Naive thymus-derived CD8-positive, alpha-beta T cell (primary cell): ENCODE data around the gene ALG11. TPM values are rescaled to one million over a fixed set of nuclear protein-coding genes. Genes with fewer than 3 reads are reported as not detected.

ENCODE experiments used
- ATAC-seq, 2 donors: fragments of 150-1000 bp; cut with Tn5 transposase in 1 of 2; sonication (Bioruptor Pico), chemical (Tn5 transposase) in 1 of 2; 1 replicate in 1 of 2; 2 replicates in 1 of 2; pipeline ENCODE4 v1.10.0; 2021; ENCODE audit warnings: mild to moderate bottlenecking in 2 of 2, moderate library complexity in 2 of 2
- POLR2A ChIA-PET: fragments of 350-600 bp; sonication (Branson Sonifier 250); formaldehyde crosslinking; loops from one replicate; lab custom pipeline; 2021; ENCODE audit warnings: antibody characterized with exemption; lab: Charles Lee
- DNase-seq, 10 donors: peaks; one replicate each; pipeline versions ENCODE4 v3.0.0 to v3.0.0-alpha.2; 2020 to 2022
- H3K27ac Mint-ChIP-seq, 10 donors: one replicate each; pipeline ENCODE4 v1.8.0; 2020 to 2022; ENCODE audit warnings: mild to moderate bottlenecking in 10 of 10, mixed read lengths in 10 of 10, moderate library complexity in 4 of 10, inconsistent platforms in 1 of 10
- H3K27me3 Mint-ChIP-seq, 5 donors: one replicate each; pipeline ENCODE4 v1.8.0; 2021 to 2022; ENCODE audit warnings: mixed read lengths in 5 of 5
- H3K36me3 Mint-ChIP-seq, 3 donors: one replicate each; pipeline ENCODE4 v1.8.0; 2020 to 2022; ENCODE audit warnings: mixed read lengths in 3 of 3, mild to moderate bottlenecking in 2 of 3, inconsistent platforms in 1 of 3
- H3K4me1 Mint-ChIP-seq, 4 donors: one replicate each; pipeline ENCODE4 v1.8.0; 2021 to 2022; ENCODE audit warnings: mixed read lengths in 4 of 4
- H3K4me3 Mint-ChIP-seq, 10 donors: one replicate each; pipeline ENCODE4 v1.8.0; 2020 to 2022; ENCODE audit warnings: mild to moderate bottlenecking in 10 of 10, mixed read lengths in 10 of 10, moderate library complexity in 6 of 10, inconsistent platforms in 1 of 10
- H3K9me3 Mint-ChIP-seq, 9 donors: one replicate each; pipeline ENCODE4 v1.8.0; 2020 to 2022; ENCODE audit warnings: mixed read lengths in 9 of 9, mild to moderate bottlenecking in 3 of 9, inconsistent platforms in 1 of 9, moderate library complexity in 1 of 9
- polyA plus RNA-seq, 3 donors: library from polyadenylated mRNA; unstranded; fragments of 300-500 nt; fragmentation: Illumina TruSeq; gene quantifications; one replicate each; pipeline ENCODE4 v1.2.3, GENCODE V29; 2021
- total RNA-seq, 8 experiments: library from RNA in 2 of 8; stranded (reverse) in 2 of 8; gene quantifications; one replicate each; pipeline ENCODE4 v1.2.3 and lab custom pipeline; 2021 to 2026

The ALG11 gene, protein sequence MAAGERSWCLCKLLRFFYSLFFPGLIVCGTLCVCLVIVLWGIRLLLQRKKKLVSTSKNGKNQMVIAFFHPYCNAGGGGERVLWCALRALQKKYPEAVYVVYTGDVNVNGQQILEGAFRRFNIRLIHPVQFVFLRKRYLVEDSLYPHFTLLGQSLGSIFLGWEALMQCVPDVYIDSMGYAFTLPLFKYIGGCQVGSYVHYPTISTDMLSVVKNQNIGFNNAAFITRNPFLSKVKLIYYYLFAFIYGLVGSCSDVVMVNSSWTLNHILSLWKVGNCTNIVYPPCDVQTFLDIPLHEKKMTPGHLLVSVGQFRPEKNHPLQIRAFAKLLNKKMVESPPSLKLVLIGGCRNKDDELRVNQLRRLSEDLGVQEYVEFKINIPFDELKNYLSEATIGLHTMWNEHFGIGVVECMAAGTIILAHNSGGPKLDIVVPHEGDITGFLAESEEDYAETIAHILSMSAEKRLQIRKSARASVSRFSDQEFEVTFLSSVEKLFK
- total RNA-seq (10 to 100 TPM; 39.8 to 47.0 TPM), polyA plus RNA-seq (10 to 100 TPM; 22.1 to 25.5 (median 23.8) TPM), total RNA-seq (lab: John Stamatoyannopoulos, UW) (13.9 to 32.1 (median 24.1) reads per million in 6 experiments)

DNA sequence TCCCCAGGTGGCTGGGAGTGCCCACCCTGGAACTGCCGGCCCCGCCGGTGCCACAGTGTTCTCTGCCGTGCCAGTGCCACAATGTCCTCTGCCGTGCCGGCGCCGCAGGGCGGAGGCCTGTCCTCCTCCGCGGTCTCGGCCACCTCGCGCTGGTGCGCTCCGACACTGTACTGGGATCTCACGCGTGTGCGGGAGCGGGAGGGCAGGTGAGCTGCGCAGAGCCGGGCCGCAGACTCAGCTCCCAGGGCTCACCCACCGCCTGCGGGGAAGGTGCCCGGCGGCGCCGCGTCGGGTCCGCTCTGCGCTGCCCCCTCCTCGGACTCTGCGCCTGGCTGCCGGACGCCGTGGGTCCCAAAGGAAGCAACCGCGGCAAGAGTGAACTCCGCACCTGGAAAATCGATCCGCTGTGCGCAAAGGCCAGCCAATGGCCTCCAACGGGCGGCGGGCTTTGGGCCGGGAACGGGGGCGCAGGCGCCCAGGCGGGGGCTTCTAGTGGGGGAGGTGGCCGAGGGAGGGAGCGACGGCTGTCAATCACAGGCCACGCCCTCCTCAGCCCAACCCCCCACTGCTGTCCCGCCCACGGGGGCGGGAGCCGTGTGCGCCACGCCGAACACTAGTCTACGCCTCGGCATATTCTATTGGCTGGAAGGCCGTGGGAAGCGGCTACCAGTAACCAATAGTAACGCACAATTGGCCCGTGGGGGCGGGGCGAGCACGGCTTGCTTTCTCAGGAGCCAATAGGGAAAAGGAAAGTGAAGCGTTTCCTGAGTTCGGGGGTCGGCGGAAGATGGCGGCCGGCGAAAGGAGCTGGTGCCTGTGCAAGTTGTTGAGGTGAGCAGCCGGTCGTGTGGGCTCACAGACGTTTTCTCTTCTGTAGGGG, at the start of gene ALG11:
Gene ALG11, plus strand, starts transcription at position 767 of the 880 bp plus-strand sequence. Its CDS starts 21 bp downstream, at position 788.
- peaks cover 0 to 12% (median 9%) of the 10 kb centered on the region in 3 donors for H3K36me3 Mint-ChIP-seq
- H3K27ac Mint-ChIP-seq: peak within 1 kb of the TSS; percentile 86 to 98 (median 96)
- peak; percentile 97 to 100 (median 99) for DNase-seq
- H3K4me1 Mint-ChIP-seq: peaks cover 8 to 28% (median 27%) of the 10 kb centered on the region in 4 donors
- peak within 1 kb of the TSS; percentile 89 to 99 (median 99) for H3K4me3 Mint-ChIP-seq
- peaks cover 0 to 30% (median 5%) of the 10 kb centered on the region in 5 donors for H3K27me3 Mint-ChIP-seq
- H3K9me3 Mint-ChIP-seq: no peaks in the 10 kb centered on the region
- peak; percentile 96 to 98 for ATAC-seq
- POLR2A ChIA-PET: interaction anchor here (0.9 to 2.7 kb wide), 7 partner anchors 9 to 640 kb away, joined by 3 to 18 read pairs (median 5); partner anchors contain the start of genes INTS6 and SUGT1

DNA sequence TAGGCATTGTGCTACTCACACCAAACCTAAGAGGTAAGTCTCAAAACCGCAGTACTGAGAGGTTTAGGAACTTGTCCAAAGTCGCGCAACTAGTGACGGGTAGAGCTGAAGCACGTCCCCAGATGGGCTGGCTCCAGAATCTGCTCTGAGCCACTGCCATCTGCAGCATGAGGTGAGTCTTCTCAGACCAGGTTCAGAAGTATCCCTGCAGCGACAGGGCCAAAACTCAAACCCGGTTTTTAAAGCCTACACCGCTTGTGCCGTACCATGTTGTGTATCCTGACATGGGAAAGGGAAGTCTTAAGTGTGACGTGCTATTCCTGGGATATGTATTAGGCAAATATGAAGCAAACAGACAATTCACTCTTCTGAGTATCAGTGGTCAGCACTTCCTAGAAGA, 46.0 kb upstream of the ALG11 start:
- ATAC-seq: no peak
- Mint-ChIP-seq H3K4me3 (peak overlapping the region in 2 of 10 donors; percentile 33 to 39), H3K27me3 (peaks cover 0 to 1% (median 0%) of the 10 kb centered on the region in 5 donors), H3K27ac (peak overlapping the region in 3 of 10 donors; percentile 3 to 66 (median 60)), H3K9me3 (no peaks in the 10 kb centered on the region), H3K36me3 (no peaks in the 10 kb centered on the region), H3K4me1 (peaks cover 4 to 49% (median 38%) of the 10 kb centered on the region in 4 donors)
- POLR2A ChIA-PET: no interaction called here
- no peak for DNase-seq

DNA sequence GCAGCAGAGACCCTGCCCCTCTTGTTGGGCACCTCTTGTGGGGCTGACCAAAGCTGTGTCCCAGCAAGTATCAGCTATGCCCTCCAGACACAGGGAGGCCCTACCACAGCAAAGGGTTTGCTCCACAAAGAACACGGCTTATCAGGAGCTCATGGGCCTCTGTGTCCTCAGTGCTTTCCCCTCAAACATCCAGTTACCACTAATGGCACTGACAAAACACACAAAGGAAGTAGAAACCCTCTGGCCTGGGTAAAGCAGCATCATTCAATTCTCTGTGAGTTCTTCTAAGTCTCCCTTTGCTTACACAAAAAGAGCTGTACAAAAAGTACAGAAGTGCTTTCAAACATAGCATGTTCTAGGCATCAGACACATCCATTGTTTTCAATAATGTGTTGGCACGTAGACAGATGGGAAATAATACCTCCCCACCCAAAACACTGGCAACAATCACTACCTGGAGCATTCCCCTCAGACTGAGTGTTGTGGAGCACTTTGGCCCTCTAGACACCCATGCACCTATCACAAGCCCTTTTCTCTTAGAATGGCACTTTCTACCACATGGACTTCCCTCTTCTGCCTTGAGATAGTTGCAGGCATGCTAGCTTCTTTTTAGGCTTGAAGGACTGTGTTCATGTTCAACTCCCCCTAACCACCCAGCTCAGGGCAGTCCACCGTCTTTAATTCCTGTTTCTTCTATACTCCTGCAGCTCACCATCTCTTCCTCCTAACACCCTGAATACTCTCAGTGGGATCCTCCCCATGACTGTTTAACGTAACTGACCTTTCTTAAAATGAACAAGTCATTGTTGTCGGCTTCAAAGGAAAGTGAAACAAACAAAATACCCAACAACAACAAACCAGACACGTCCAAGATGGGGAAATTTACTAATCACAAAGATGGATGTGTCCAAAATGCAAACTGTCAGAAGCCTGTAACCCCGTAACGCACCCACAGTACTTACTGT, 44.4 kb upstream of the ALG11 start:
- Mint-ChIP-seq H3K36me3 (no peaks in the 10 kb centered on the region), H3K27me3 (peaks cover 0 to 1% (median 0%) of the 10 kb centered on the region in 5 donors), H3K9me3 (no peaks in the 10 kb centered on the region), H3K4me1 (peaks cover 4 to 55% (median 38%) of the 10 kb centered on the region in 4 donors), H3K27ac (peak overlapping the region in 4 of 10 donors; percentile 24 to 50 (median 38)), H3K4me3 (peak overlapping the region in 2 of 10 donors; percentile 26 to 35)
- no peak for DNase-seq
- POLR2A ChIA-PET: no interaction called here
- ATAC-seq: no peak

DNA sequence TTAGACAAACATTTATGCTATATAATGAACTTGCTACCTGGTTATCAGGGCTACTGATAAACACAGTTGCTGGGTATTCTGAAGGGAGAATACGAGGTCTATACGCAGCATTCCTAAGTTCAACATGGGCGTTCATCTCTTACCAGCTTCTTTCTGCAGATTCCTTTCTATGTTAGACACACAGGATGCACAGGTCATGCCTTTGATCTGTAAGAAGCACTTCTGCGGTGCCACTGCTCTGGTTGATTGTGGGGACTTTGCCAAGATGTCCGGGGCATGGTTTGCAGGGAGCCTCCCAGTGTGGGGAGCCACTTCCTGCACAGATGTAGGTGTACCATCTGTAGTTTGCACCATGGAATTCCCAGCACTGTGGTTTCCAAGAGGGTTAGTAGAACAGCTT, 41.8 kb upstream of the ALG11 start:
- peaks cover 0 to 1% (median 0%) of the 10 kb centered on the region in 5 donors for H3K27me3 Mint-ChIP-seq
- peaks cover 4 to 54% (median 38%) of the 10 kb centered on the region in 4 donors for H3K4me1 Mint-ChIP-seq
- ATAC-seq: peak; percentile 61 to 76
- H3K4me3 Mint-ChIP-seq: peak overlapping the region in 6 of 10 donors; percentile 43 to 79 (median 58)
- peak in 5 of 10 donors; percentile 4 to 33 (median 17) for DNase-seq
- POLR2A ChIA-PET: interaction anchor here (1.5 kb wide), 1 partner anchor 10 kb away, joined by 3 read pairs; no protein-coding TSS in a partner anchor
- H3K36me3 Mint-ChIP-seq: no peaks in the 10 kb centered on the region
- H3K27ac Mint-ChIP-seq: peak overlapping the region in 3 of 10 donors; percentile 49 to 86 (median 50)
- H3K9me3 Mint-ChIP-seq: no peaks in the 10 kb centered on the region

DNA sequence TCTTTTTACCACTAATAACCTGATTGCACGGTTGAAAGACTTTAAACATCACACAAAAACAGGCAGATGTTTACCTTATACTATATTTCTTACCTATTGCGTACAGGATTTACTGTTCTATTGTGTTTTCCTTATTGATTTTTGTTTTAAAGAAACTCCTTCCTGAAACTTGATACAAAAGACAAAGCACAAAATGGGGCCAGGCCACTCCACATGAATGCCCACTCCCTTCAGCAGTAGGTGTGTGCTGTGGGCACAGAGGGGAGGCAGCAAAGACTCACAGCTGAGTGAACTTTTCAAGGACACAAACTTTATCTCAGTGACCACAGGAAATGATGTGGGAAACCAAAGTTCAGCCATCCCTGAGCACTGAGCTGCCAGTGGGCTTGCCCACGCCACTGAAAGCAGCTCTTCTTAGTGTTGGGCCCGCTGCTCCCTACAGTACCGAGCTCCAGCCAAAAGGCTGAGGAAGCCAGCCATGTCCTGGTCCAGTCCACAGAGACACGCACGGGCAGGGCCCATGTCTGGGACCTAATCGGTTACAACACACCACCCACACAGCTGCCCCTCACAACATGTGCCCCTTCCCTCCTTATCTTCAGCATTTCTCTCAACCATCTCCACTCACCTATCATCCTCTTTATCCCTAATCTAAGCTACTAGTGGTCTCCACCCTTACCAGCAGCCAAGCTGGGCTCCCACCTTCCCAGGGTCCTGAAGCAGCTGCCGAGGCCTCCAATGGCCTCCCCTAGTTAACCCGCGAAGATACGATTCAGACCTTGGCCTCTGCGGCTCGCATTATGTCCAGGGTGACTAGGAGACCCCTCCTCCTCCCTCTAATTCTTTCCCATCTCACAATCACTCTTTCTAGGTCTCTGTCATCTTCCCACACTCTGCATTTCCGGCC, 40.4 kb upstream of the ALG11 start:
- Mint-ChIP-seq H3K4me1 (peaks cover 4 to 43% (median 30%) of the 10 kb centered on the region in 4 donors), H3K9me3 (no peaks in the 10 kb centered on the region), H3K4me3 (no peak overlapping the region), H3K36me3 (no peaks in the 10 kb centered on the region), H3K27me3 (peaks cover 0 to 1% (median 0%) of the 10 kb centered on the region in 5 donors), H3K27ac (no peak overlapping the region)
- DNase-seq (no peak), ATAC-seq (no peak)
- POLR2A ChIA-PET: no interaction called here

DNA sequence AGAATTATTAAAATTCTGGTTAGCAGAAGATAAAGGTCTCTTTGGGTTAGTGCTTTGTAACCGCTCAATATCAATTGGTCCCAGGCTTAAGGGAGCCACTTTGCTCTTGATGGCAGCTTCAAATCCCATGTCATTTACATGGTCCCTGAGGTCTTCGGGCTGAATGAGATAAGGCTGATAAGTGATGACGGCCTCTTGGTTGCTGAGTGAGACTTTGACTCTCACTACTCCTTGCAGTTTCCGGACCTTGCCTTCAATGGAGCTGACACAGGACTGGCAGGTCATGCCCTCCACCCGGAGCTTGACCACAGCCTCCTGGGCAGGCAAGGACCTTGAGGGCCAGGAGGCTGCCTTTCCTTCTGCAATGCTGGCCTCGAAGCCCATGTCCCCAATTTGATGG, 37.7 kb upstream of the ALG11 start:
- H3K4me3 Mint-ChIP-seq: no peak overlapping the region
- peaks cover 4 to 24% (median 15%) of the 10 kb centered on the region in 4 donors for H3K4me1 Mint-ChIP-seq
- H3K27me3 Mint-ChIP-seq: no peaks in the 10 kb centered on the region
- DNase-seq (no peak), ATAC-seq (no peak)
- POLR2A ChIA-PET: no interaction called here
- no peak overlapping the region for H3K27ac Mint-ChIP-seq
- no peaks in the 10 kb centered on the region for H3K9me3 Mint-ChIP-seq
- no peaks in the 10 kb centered on the region for H3K36me3 Mint-ChIP-seq

DNA sequence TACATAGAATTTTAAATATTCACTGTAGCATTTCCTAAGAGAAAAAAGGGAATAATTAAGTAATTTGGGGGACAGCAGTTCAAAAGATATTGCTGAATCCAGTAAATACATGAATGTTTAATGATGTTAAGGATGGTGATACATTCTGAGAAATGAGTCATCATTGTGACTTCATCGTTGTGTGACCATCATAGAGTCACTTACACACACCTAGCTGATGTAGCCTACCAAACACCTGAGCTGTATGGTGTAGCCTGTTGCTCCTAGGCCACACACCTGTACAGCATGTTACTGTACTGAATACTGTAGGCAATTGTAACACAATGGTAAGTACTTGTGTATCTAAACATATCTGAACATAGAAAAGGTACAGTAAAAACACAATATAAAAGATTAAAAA, 35.8 kb upstream of the ALG11 start:
- Mint-ChIP-seq H3K4me3 (no peak overlapping the region), H3K9me3 (no peaks in the 10 kb centered on the region), H3K27ac (no peak overlapping the region), H3K36me3 (no peaks in the 10 kb centered on the region), H3K27me3 (peaks cover 0 to 4% (median 0%) of the 10 kb centered on the region in 5 donors), H3K4me1 (peaks cover 0 to 7% (median 0%) of the 10 kb centered on the region in 4 donors)
- POLR2A ChIA-PET: no interaction called here
- ATAC-seq (no peak), DNase-seq (no peak)

DNA sequence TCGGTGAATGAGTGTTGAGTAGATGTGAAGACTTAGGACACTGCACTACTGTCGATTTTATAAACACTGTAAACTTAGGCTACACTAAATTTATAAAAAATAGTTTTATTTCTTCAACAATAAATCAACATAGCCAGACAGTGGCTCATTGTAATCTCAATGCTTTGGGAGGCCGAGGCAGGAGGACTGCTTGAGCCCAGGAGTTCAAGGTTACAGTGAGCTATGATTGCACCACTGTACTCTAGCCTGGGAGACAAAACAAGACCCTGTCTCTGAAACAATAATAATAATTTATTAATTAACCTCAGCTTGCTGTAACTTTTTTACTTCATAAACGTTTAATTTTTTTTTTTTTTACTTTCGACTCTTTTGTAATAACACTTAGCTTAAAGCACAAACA, 35.3 kb upstream of the ALG11 start:
- POLR2A ChIA-PET: no interaction called here
- Mint-ChIP-seq H3K27ac (no peak overlapping the region), H3K27me3 (peaks cover 0 to 4% (median 0%) of the 10 kb centered on the region in 5 donors), H3K4me1 (peaks cover 0 to 6% (median 0%) of the 10 kb centered on the region in 4 donors), H3K9me3 (no peaks in the 10 kb centered on the region), H3K36me3 (no peaks in the 10 kb centered on the region), H3K4me3 (no peak overlapping the region)
- DNase-seq: no peak
- ATAC-seq: no peak

DNA sequence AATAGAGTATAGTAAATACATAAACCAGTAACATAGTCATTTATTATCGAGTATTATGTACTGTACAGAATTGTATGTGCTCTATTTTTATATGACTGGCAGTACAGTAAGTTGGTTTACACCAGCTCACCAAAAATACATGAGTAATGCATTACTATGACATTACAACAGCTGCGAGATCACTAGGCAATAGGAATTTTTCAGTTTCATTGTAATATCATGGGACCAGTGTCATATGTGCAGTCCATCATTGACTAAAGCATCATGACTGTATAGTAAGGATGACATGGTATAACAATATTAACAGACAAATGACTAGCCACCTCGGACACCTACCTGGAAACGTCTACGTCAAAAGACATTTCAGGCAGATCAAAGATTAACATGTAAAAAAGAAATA, 34.6 kb upstream of the ALG11 start:
- DNase-seq: no peak
- ATAC-seq: no peak
- POLR2A ChIA-PET: no interaction called here
- no peak overlapping the region for H3K4me3 Mint-ChIP-seq
- H3K27ac Mint-ChIP-seq: no peak overlapping the region
- peaks cover 0 to 4% (median 0%) of the 10 kb centered on the region in 5 donors for H3K27me3 Mint-ChIP-seq
- H3K36me3 Mint-ChIP-seq: no peaks in the 10 kb centered on the region
- H3K9me3 Mint-ChIP-seq: no peaks in the 10 kb centered on the region
- H3K4me1 Mint-ChIP-seq: no peaks in the 10 kb centered on the region

DNA sequence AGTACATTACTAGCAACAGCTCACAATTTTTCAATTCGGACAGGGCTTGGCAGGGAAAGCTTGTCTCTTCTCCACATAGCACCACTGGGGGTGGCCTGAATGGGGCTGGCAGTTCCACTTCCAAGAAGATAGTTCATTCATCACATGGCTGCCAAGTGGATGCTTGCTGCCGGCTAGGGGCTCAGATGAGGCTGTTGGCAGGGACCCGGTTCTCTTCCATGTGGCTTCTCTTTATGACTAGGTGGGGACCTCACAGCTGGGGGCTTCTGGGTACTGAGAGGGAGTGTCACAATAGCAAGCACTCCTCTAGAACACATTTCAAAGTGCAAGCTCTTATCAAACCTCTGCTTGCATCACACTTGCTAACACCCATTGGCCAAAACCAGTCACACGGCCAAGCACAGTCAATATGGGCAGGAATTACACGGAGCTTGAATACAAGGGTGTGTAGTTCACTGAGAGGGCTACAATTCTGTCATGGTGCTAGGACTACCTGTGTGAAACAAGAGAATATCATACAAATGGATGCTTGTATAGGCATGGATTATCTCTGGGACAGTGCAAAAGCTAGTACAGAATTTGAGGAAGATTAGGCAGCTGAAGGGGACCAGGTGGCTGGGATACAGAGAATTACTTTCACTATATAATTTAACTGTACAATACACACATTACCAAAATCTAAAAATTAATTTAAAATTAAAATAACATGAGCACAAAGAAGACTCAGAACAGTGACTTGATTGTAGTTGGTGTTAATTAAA, 33.2 kb upstream of the ALG11 start:
- Mint-ChIP-seq H3K4me3 (no peak overlapping the region), H3K9me3 (peaks cover 0 to 4% (median 0%) of the 10 kb centered on the region in 9 donors), H3K27me3 (peaks cover 0 to 4% (median 0%) of the 10 kb centered on the region in 5 donors), H3K4me1 (no peaks in the 10 kb centered on the region), H3K36me3 (no peaks in the 10 kb centered on the region), H3K27ac (no peak overlapping the region)
- POLR2A ChIA-PET: no interaction called here
- DNase-seq: no peak
- ATAC-seq: no peak
